ENCODE measurements around the gene CKAP2. TPM values are rescaled to one million over a fixed set of nuclear protein-coding genes. Genes with fewer than 3 reads are reported as not detected.

Gene CKAP2
- total RNA-seq, 1 donor from 2014 or later = 1.2 TPM

DNA sequence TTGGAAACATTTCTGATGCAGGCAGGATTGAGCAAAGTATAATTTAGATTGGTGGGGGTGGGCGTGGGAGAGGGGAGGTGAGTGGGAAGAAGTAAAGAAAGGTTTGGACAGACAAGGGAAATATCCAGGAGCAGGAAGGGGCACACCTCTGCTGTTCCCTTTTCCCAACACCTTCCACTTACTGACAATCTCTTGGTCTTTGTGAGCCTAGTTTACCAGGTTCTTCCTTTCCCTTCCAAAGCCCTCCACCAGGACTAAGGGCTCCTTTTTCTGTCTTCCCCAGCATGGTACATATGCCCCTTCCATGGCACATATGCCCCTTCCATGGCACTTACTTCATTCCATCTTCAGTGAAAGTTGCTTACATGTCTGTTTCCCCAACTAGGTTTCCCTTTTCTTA lies 43.1 kb upstream of the CKAP2 start:
- H3K36me3 ChIP-seq = peaks cover 25 to 47% of the 10 kb centered on the region in 2 donors

DNA sequence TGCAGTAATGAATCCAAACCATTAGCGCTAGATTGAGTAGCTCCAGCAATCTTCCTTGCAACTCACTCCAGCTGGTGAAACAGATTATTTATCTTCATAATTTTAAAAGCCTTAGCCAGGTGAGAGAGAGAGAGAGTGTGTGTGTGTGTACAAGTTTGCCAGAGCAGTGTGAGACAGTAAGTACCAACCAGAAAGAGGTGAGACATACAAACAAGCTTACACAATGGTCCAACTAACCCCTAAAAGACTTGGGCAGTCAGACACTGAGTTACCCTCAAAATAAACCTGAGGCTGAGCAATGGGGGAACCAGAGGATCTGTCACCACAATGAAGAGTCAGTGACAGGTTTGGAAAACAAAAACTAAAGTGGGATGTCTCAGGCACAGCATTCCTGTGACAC lies 41.2 kb upstream of the CKAP2 start:
- TF ChIP-seq, protein P1, sequence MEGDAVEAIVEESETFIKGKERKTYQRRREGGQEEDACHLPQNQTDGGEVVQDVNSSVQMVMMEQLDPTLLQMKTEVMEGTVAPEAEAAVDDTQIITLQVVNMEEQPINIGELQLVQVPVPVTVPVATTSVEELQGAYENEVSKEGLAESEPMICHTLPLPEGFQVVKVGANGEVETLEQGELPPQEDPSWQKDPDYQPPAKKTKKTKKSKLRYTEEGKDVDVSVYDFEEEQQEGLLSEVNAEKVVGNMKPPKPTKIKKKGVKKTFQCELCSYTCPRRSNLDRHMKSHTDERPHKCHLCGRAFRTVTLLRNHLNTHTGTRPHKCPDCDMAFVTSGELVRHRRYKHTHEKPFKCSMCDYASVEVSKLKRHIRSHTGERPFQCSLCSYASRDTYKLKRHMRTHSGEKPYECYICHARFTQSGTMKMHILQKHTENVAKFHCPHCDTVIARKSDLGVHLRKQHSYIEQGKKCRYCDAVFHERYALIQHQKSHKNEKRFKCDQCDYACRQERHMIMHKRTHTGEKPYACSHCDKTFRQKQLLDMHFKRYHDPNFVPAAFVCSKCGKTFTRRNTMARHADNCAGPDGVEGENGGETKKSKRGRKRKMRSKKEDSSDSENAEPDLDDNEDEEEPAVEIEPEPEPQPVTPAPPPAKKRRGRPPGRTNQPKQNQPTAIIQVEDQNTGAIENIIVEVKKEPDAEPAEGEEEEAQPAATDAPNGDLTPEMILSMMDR (IDR thresholded peaks at IDR 0.05) = no peak
- intact Hi-C loops (cut with DNase I) = no loop called here
- H3K27me3 ChIP-seq = no peaks in the 10 kb centered on the region
- no peaks in the 10 kb centered on the region for H3K9me3 ChIP-seq
- no peaks in the 10 kb centered on the region for H3K4me1 ChIP-seq
- no peak overlapping the region for H3K27ac ChIP-seq
- H3K36me3 ChIP-seq = peaks cover 31 to 62% of the 10 kb centered on the region in 2 donors
- no peak for DNase-seq (ENCODE audit: low spot score in 2 of 2)
- no peak overlapping the region for H3K4me3 ChIP-seq

More for the DNA sequence above, 43.1 kb upstream of the CKAP2 start:
- no peaks in the 10 kb centered on the region for H3K27me3 ChIP-seq
- H3K4me1 ChIP-seq = no peaks in the 10 kb centered on the region
- H3K4me3 ChIP-seq = no peak overlapping the region
- TF ChIP-seq, protein P1 (IDR thresholded peaks at IDR 0.05) = no peak
- no peaks in the 10 kb centered on the region for H3K9me3 ChIP-seq
- intact Hi-C loops (cut with DNase I) = no loop called here
- no peak for DNase-seq (ENCODE audit: low spot score in 2 of 2)
- H3K27ac ChIP-seq = no peak overlapping the region

DNA sequence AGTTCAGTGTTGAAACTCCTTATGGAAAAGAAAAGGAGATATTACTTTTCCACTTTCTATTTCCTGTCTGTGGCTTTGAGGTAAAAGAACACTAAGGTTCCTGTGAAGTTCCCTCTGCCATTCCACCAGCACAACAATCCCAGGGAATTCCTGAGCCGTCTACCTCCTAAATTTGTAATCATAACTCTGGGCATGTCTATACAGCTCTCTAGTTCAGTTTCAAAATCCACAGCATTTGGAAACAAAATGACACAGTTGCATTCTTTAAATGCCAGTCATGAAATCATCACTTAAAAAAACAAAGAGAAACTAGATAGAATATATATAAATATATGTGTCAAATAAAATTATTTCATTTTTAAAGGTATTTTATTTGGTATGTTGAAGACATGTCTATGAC lies 40.3 kb upstream of the CKAP2 start:
- H3K27ac ChIP-seq = no peak overlapping the region
- no peaks in the 10 kb centered on the region for H3K9me3 ChIP-seq
- H3K36me3 ChIP-seq = peaks cover 33 to 65% of the 10 kb centered on the region in 2 donors
- TF ChIP-seq, protein P1 (IDR thresholded peaks at IDR 0.05) = no peak
- no peaks in the 10 kb centered on the region for H3K4me1 ChIP-seq
- no peak overlapping the region for H3K4me3 ChIP-seq
- DNase-seq (ENCODE audit: low spot score in 2 of 2) = no peak
- no peaks in the 10 kb centered on the region for H3K27me3 ChIP-seq
- intact Hi-C loops (cut with DNase I) = no loop called here

DNA sequence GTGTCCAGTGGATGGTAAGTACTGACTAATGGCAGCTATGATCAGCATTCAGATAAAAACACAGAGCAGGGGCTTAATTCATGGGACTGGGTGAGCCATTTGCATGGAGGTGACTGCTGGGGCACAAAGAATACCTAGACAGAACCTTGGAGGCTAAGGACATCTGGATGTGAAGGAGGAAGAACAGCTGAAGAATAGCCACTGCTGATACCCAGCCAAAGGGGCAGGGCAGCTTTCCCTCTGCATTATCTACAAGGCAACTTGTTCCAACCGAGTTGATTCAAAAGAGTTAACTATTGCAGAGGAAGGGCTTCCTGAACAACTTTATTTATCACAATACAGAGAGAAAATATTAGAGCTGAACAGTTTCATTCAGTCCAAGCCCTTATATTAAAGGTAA lies 36.2 kb upstream of the CKAP2 start:
- H3K36me3 ChIP-seq = peaks cover 51 to 86% of the 10 kb centered on the region in 2 donors
- no peaks in the 10 kb centered on the region for H3K9me3 ChIP-seq
- no peak for DNase-seq (ENCODE audit: low spot score in 2 of 2)
- no peaks in the 10 kb centered on the region for H3K27me3 ChIP-seq
- intact Hi-C loops (cut with DNase I) = no loop called here
- H3K4me1 ChIP-seq = no peaks in the 10 kb centered on the region
- TF ChIP-seq, protein P1 (IDR thresholded peaks at IDR 0.05) = no peak
- no peak overlapping the region for H3K4me3 ChIP-seq
- no peak overlapping the region for H3K27ac ChIP-seq

DNA sequence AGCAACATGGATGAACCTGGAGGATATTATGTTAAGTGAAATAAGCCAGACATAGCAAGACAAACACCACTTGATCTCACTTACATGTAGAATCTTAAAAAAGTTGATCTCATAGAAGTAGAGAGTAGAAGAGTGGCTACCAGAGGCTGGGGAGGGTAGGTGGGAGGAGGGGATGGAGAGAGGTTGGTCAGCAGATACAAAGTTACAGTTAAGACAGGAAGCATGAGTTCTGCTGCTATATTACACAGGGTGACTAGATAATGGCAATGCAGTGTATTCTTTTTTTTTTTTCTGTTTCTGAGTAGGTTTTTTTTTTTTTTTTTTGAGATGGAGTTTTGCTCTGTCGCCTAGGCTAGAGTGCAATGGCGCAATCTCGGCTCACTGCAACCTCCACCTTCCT lies 34.1 kb upstream of the CKAP2 start:
- intact Hi-C loops (cut with DNase I) = no loop called here
- H3K27ac ChIP-seq = no peak overlapping the region
- no peak for DNase-seq (ENCODE audit: low spot score in 2 of 2)
- no peaks in the 10 kb centered on the region for H3K27me3 ChIP-seq
- H3K36me3 ChIP-seq = peaks cover 52 to 83% of the 10 kb centered on the region in 2 donors
- H3K4me1 ChIP-seq = no peaks in the 10 kb centered on the region
- no peaks in the 10 kb centered on the region for H3K9me3 ChIP-seq
- H3K4me3 ChIP-seq = no peak overlapping the region
- TF ChIP-seq, protein P1 (IDR thresholded peaks at IDR 0.05) = no peak

DNA sequence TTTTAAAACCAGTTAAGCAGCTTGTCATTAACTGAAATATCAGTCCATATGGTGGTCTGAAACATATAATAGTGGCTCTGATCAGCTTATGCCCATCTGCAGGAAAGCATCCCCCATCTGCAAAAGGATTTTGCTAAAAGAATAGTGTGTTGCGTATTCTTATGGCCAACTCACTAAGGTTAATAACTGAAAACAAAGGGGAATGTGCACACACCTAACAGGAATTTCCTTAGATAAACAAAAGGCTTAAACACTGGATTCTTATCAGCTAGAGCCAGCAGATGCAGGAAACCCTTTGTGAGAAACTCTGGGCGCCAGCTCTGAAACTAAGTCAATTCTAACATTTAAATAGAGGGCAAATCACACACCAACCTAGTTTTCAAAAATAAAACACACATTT lies 27.0 kb upstream of the CKAP2 start:
- peaks cover 43 to 73% of the 10 kb centered on the region in 2 donors for H3K36me3 ChIP-seq
- TF ChIP-seq, protein P1 (IDR thresholded peaks at IDR 0.05) = no peak
- H3K27me3 ChIP-seq = no peaks in the 10 kb centered on the region

More for the DNA sequence above, 27.0 kb upstream of the CKAP2 start:
- Histone ChIP-seq H3K27ac (no peak overlapping the region), H3K9me3 (no peaks in the 10 kb centered on the region), H3K4me1 (no peaks in the 10 kb centered on the region), H3K4me3 (no peak overlapping the region)
- intact Hi-C loops (cut with DNase I) = no loop called here
- no peak for DNase-seq (ENCODE audit: low spot score in 2 of 2)

Measured in ascending aorta (tissue), 2 donors.